Esophagus muscularis mucosa (tissue), 3 donors: ENCODE data around the gene SS18L1.

Experiments used
- POLR2A ChIP-seq: fragments of 450-650 bp; IDR thresholded peaks from one replicate; pipeline ENCODE4 v1.6.1; 2017; ENCODE audit warnings: antibody characterized with exemption, moderate library complexity, mild to moderate bottlenecking, low read depth
- TF ChIP-seq, protein P1 (sequence below), 3 experiments: fragments of 200-600 bp in 2 of 3; fragments of 450-650 bp in 1 of 3; sonication (generic) in 2 of 3; IDR thresholded peaks; one replicate each; pipeline ENCODE4 v1.5.1; 2017 to 2019; ENCODE audit warnings: antibody characterized with exemption in 3 of 3, mild to moderate bottlenecking in 2 of 3, moderate library complexity in 1 of 3

- TF ChIP-seq, protein P1, sequence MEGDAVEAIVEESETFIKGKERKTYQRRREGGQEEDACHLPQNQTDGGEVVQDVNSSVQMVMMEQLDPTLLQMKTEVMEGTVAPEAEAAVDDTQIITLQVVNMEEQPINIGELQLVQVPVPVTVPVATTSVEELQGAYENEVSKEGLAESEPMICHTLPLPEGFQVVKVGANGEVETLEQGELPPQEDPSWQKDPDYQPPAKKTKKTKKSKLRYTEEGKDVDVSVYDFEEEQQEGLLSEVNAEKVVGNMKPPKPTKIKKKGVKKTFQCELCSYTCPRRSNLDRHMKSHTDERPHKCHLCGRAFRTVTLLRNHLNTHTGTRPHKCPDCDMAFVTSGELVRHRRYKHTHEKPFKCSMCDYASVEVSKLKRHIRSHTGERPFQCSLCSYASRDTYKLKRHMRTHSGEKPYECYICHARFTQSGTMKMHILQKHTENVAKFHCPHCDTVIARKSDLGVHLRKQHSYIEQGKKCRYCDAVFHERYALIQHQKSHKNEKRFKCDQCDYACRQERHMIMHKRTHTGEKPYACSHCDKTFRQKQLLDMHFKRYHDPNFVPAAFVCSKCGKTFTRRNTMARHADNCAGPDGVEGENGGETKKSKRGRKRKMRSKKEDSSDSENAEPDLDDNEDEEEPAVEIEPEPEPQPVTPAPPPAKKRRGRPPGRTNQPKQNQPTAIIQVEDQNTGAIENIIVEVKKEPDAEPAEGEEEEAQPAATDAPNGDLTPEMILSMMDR (IDR thresholded peaks at IDR 0.05) = no peak
- no peak for TF ChIP-seq POLR2A
Measured at GRCh38 chr20:62175711-62176110, 32.1 kb downstream of the SS18L1 start.
